MG63 (cell line): Measurements from ENCODE around the gene TMEM150B. TPM values are rescaled to one million over a fixed set of nuclear protein-coding genes. Genes with fewer than 3 reads are reported as not detected.
A peak's percentile ranks its signal among the peaks of the same experiment; 100 is the strongest.

Experiments used
- DNase-seq: peaks from one replicate; pipeline ENCODE4 v3.0.0-alpha.2; 2020
- H3K27me3 ChIP-seq: fragments of 250-450 bp; sonication (Bioruptor Pico); 2 replicates; pipeline ENCODE4 v1.5.1; 2020; ENCODE audit warnings: mild to moderate bottlenecking, moderate library complexity
- H3K36me3 ChIP-seq: fragments of 250-450 bp; sonication (Bioruptor Pico); 2 replicates; pipeline ENCODE4 v1.5.1; 2020; ENCODE audit warnings: mild to moderate bottlenecking, moderate library complexity
- H3K4me3 ChIP-seq: fragments of 250-450 bp; sonication (Bioruptor Pico); 2 replicates; pipeline ENCODE4 v1.5.1; 2020; ENCODE audit warnings: mild to moderate bottlenecking, moderate library complexity
- H3K9me3 ChIP-seq: fragments of 250-450 bp; sonication (Bioruptor Pico); 2 replicates; pipeline ENCODE4 v1.5.1; 2020; ENCODE audit warnings: mild to moderate bottlenecking, moderate library complexity
- total RNA-seq: library from RNA; depleted of rRNA; stranded (reverse); fragments of >200 nt; shearing (Covaris generic); gene quantifications from 2 replicates; pipeline ENCODE4 v1.2.3, GENCODE V29; 2014; ENCODE audit warnings: low replicate concordance

The TMEM150B gene
- total RNA-seq, 1 experiment from 2014 or later: not detected

DNA sequence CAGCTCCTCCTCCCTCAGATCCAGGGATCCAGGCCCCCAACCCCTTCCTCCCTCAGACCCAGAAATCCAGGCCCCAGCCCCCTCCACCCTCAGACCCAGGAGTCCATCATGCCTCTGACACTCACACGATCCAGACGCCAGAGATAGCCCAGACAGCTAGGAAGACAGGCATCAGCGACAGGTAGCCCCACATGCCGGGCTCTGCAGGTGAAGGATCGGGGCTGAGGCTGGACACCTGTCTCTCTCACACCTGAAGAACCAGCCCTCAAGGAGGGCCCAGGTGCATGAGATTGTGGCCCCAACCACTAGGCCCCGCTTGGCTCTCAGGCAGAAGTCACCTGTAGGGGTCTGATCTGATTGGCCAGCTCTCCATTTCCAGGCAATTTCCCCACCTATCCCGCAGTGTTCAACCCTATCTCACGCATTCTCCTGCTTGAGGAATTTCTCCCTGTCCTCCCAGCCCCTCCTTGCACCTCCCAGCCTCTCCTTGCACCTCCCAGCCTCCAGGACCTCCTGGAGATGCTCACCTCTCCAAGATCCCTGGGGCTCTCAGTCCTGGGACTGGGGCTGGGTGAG lies 4.2 kb downstream of the TMEM150B start:
- DNase-seq: no peak
- Histone ChIP-seq H3K9me3 (no peaks in the 10 kb centered on the region), H3K36me3 (no peaks in the 10 kb centered on the region), H3K4me3 (no peak overlapping the region), H3K27me3 (no peaks in the 10 kb centered on the region)

DNA sequence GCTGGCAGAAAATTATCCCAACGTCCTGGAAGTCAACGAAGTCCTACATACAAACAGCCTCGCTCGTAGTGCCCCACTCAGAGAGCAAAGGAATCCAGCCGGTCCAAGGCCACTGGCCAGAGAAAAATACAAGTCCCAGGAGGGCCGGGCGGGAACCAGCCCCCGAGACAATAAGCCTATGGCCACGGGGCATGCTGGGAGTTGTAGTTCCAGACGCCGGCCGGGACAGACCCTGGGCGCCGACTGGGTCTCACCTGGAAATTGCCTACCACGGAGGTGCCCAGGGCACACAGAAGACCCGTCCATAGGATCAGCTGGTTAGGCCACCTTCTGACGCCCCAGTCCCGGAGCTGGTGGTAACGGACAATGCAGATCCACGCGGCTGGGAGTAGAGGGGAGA lies 5.4 kb downstream of the TMEM150B start:
- no peaks in the 10 kb centered on the region for H3K36me3 ChIP-seq
- DNase-seq: peak; percentile 43
- no peak overlapping the region for H3K4me3 ChIP-seq
- no peaks in the 10 kb centered on the region for H3K27me3 ChIP-seq
- no peaks in the 10 kb centered on the region for H3K9me3 ChIP-seq

DNA sequence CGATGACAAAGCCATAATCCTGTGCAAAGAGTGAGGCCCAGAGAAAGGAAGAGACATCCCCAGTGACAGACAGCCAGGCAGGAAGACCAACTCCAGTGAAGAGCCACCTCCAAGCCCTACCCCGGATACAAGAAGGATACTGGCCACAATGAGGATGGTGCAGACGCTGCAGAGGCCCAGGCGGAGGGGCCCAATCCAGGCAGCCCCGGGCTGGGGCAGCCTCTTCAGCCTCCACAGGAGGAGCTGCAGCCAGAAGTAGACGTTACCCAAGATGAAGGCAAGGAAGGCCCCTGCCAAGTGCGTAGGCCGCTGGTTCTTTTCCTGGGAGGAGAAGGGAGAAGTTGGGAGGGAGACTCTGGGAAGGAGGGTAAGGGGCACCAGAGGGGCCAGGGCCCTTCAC lies 8.5 kb downstream of the TMEM150B start:
- no peaks in the 10 kb centered on the region for H3K27me3 ChIP-seq
- no peaks in the 10 kb centered on the region for H3K36me3 ChIP-seq
- no peak overlapping the region for H3K4me3 ChIP-seq
- no peak for DNase-seq
- no peaks in the 10 kb centered on the region for H3K9me3 ChIP-seq

DNA sequence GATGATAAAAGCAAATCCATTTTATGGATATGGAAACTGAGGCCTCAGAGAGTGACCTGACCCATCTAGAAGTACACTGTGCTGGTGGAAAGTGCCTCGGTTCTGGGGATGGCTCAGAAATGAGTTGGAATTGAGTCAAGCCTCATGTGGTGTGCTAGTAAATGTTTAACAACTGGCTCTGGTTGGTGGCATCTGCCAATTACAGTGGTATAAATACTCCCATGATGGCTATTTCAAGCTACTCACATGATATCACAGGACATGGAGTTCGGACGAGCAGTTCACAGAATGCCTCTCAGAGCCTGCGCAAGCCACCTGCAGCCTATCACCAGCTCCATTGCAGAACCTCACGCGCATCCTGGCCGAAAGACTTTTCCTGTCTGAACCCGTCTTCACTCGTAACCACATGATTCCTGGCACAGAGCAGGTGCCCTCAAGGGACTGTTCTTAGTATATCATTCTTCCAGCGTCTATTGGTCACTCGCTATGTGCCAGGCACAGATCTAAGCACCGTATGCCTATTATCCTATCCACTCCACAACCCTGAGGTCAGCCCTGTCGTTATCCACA lies 9.1 kb downstream of the TMEM150B start:
- Histone ChIP-seq H3K4me3 (no peak overlapping the region), H3K9me3 (no peaks in the 10 kb centered on the region), H3K27me3 (no peaks in the 10 kb centered on the region), H3K36me3 (no peaks in the 10 kb centered on the region)
- DNase-seq: no peak

DNA sequence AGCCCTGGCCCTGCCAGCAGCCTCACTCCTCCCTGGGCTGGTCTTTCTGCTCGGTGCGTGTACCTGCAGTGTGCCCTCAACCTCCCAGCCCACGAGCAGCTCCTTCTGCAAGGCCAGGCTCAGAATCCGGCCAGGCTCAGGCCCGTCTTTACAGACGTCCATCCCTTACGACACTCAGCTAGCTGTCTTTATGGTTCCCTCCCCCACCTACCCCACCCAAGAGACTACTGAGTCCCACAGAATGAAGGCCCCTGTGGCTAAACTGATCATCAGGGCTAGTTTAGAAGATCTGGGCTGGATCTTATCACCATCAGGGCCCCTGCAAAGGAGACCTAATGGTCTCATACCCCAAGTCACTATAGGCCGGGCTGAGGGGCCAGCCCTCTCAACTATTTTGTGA lies 10.7 kb downstream of the TMEM150B start:
- no peak for DNase-seq
- Histone ChIP-seq H3K4me3 (no peak overlapping the region), H3K27me3 (no peaks in the 10 kb centered on the region), H3K9me3 (peaks cover 2% of the 10 kb centered on the region), H3K36me3 (no peaks in the 10 kb centered on the region)

DNA sequence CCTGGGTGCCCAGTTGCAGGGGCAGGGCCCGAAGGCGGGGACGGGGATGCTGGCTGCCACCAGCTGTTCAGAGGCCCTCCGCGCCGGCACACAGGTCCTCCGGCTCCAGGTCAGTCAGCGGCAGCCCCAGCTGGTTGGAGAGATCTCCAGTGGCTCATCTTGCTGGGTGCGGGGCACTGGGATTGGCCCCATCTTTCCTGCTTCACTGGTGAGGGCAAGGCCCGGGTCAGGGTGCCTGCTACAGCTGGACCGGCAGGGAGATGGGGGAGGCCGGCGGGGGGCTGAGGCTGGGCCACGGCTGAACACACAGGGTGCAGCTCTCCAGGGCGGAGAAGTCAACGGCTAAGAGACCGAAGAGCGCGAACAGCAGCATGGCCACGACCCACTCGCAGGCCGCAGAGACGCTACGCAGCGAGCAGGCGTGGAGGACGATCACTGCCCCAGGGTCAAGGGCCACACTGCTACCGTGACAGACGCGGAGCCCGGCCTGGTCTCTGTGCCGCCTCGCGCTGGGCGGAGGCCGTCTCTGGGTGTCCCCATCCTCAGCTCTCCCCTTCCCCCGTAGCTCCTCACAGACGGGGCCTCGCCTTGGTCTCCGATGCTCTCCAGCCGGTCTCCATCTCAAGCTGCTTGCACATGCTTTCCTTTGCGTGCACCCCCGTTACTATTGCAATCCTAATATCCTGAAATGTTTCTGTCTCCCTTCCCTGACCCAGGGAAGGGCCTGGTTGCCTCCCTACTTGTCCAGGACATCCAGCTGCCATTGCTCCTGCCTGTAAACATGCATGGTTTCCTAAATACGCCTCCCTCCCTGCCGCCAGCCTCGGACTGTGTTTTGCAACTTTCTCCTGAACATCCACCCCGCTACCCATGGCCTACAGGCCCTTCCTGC lies 12.3 kb downstream of the TMEM150B start:
- no peak for DNase-seq
- Histone ChIP-seq H3K36me3 (no peaks in the 10 kb centered on the region), H3K4me3 (no peak overlapping the region), H3K27me3 (no peaks in the 10 kb centered on the region), H3K9me3 (peaks cover 5% of the 10 kb centered on the region)

DNA sequence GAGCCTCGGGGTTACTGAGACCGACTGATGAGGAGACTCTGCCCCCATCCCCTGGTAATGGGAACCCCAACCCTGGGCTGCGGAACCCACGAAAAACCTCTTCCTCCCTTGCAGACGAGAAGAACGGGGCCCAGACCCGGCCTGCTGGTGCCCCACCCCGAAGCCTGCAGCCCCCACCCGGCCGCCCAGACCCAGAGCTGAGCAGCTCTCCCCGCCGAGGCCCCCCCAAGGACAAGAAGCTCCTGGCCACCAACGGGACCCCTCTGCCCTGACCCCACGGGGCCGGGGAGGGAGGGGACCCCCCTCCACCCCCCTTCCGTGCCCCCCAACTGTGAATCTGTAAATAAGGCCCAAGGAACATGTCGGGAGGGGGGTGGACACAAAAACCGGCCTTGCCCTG lies 13.3 kb downstream of the TMEM150B start:
- no peak for DNase-seq
- H3K4me3 ChIP-seq: no peak overlapping the region
- no peaks in the 10 kb centered on the region for H3K36me3 ChIP-seq

DNA sequence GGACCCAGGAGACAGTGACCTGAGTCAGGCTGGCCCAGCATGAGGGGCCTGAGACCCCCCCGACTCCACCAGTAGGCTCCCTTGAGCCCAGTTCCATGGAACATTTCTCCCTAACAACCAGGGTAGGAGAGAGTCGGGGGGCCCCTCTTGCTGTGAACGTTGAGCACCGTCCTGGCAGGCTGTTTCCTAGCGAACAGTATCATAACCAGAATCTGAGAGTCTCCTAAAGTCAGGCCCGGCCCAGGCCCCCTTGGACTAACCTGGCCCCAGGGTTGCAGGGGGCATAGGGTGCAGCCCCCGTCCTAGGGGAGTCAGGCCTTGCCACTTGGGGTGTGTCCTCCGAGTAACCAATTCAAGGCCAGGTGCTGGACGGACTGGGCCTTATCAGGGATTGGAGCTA lies 13.7 kb downstream of the TMEM150B start:
- no peaks in the 10 kb centered on the region for H3K36me3 ChIP-seq
- no peak for DNase-seq

More for the DNA sequence above, 13.3 kb downstream of the TMEM150B start:
- Histone ChIP-seq H3K27me3 (no peaks in the 10 kb centered on the region), H3K9me3 (peaks cover 5% of the 10 kb centered on the region)

DNA sequence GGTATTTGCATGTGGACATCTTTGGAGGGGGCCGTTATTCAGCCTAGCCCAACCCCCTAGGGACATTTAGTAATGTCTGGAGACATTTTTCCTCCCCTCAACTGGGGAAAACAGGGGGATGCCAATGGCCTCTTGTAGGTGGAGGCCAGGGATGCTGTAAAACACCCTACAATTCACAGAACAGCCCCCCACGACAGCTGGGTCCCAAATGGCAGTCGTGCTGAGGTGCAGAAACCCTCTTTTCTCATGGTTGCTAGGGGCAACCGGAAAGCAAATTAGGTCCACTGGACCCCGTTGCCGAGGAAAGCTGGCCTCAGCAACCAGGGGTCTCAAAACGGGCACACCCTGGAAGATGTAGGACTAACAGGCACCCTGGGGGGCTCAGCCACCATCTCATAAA lies 14.6 kb downstream of the TMEM150B start:
- H3K27me3 ChIP-seq: no peaks in the 10 kb centered on the region
- no peak for DNase-seq
- no peaks in the 10 kb centered on the region for H3K36me3 ChIP-seq
- H3K4me3 ChIP-seq: no peak overlapping the region
- peaks cover 5% of the 10 kb centered on the region for H3K9me3 ChIP-seq

More for the DNA sequence above, 13.7 kb downstream of the TMEM150B start:
- H3K9me3 ChIP-seq: peaks cover 5% of the 10 kb centered on the region
- H3K4me3 ChIP-seq: no peak overlapping the region
- no peaks in the 10 kb centered on the region for H3K27me3 ChIP-seq

DNA sequence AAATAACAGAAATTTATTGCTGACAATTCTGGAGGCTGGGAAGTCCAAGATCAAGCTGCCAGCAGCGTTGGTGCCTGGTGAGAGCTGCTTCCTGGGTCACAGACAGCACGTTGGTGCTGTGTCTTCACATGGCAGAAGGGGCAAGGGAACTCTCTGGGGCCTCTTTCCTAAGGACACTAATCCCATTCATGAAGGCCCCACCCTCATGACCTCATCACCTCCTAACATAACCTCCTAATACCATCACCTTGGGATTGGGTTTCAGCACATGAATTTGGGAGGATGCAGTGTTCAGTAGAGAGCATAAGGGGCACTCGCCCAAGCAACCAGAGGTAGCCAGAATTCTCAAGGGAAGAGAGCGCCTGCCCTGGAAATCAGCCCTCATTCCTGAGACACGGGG lies 15.7 kb downstream of the TMEM150B start:
- Histone ChIP-seq H3K9me3 (peaks cover 5% of the 10 kb centered on the region), H3K27me3 (no peaks in the 10 kb centered on the region), H3K36me3 (no peaks in the 10 kb centered on the region), H3K4me3 (no peak overlapping the region)
- DNase-seq: no peak

DNA sequence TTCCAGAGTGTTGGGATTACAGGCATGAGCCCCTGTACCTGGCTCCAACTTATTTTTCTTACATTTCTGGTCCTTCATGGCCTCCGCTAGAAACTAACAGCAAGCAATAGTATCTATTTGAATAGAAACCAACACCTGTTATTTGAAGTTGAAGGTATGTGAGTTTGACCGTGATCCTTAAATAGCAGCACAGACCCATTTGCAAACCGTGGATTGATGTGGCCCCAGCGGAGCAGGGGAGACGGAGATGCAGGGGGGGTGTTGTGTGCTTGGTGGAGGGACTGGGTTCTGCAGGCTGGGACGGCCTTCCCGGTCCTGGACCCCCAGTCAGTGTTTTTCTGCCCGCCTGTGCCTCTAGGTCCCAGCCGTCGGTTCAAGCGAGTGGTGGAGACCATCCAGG lies 16.9 kb downstream of the TMEM150B start:
- H3K9me3 ChIP-seq: peaks cover 5% of the 10 kb centered on the region
- H3K27me3 ChIP-seq: no peaks in the 10 kb centered on the region
- H3K4me3 ChIP-seq: no peak overlapping the region
- no peak for DNase-seq
- H3K36me3 ChIP-seq: no peaks in the 10 kb centered on the region

DNA sequence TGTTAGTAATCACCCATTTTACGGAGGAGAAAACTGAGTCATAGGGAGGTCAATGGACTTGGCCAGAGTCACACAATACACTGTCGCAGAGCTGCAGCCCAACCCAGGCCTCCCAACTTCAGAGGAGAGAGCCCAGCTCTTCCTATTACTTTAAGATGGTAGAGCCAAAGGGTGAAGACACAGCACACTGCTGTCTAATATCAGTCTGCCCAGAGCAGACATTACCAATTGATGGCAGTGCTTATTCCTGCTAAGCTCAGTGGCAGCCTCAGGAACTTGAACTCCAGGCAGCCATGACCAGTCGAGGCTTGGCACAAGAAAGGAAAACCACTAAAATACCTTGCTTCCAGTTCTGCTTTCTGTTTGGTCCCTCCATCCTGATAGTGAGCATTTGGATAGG lies 18.4 kb downstream of the TMEM150B start:
- Histone ChIP-seq H3K27me3 (no peaks in the 10 kb centered on the region), H3K4me3 (no peak overlapping the region), H3K36me3 (no peaks in the 10 kb centered on the region), H3K9me3 (peaks cover 5% of the 10 kb centered on the region)
- DNase-seq: no peak

DNA sequence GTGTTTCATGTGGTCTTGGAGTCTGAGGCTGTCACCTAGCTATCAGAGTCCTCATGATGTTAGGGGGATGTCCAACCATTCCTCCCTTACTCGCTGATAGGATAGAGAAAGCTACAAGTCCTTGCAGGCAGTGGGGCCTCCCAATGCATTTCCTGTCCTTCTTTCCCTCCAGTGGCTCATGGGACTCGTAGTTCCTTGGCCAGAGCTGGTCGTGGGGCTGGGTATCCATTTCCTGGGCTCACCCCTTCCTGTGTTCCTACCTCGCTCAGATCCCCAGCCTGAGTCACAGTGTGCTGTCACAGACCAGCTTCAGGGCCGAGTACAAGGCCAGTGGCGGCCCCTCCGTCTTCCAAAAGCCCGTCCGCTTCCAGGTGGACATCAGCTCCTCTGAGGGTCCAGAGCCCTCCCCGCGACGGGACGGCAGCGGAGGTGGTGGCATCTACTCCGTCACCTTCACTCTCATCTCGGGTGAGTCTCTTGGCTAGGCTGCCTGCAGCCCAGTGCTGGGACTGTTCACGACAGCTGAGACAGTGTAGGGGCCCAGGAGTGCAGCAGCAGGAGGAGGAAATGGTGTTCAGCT lies 19.1 kb downstream of the TMEM150B start:
- Histone ChIP-seq H3K4me3 (no peak overlapping the region), H3K9me3 (peaks cover 5% of the 10 kb centered on the region)
- DNase-seq: no peak

DNA sequence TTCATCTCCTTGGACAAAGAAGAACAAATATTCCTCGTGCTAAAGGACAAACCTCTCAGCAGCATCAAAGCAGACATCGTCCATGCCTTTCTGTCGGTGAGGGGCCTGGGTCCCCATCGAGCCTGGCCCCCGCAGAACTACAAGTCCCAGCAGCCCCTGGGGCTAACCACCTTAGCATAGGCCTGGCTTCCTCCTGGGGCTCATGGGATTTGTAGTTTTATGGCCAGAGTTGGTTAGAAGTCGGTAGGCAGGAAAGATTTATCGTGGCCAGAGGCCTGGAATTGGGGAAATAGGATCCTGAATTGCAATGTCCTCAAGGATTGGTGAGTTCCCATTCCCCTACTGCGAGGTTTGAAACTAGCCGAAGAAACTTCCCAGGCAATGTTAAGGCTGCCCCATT lies 19.6 kb downstream of the TMEM150B start:
- DNase-seq: peak; percentile 14
- Histone ChIP-seq H3K4me3 (no peak overlapping the region), H3K36me3 (no peaks in the 10 kb centered on the region), H3K9me3 (peaks cover 5% of the 10 kb centered on the region), H3K27me3 (no peaks in the 10 kb centered on the region)

More for the DNA sequence above, 19.1 kb downstream of the TMEM150B start:
- Histone ChIP-seq H3K36me3 (no peaks in the 10 kb centered on the region), H3K27me3 (no peaks in the 10 kb centered on the region)

DNA sequence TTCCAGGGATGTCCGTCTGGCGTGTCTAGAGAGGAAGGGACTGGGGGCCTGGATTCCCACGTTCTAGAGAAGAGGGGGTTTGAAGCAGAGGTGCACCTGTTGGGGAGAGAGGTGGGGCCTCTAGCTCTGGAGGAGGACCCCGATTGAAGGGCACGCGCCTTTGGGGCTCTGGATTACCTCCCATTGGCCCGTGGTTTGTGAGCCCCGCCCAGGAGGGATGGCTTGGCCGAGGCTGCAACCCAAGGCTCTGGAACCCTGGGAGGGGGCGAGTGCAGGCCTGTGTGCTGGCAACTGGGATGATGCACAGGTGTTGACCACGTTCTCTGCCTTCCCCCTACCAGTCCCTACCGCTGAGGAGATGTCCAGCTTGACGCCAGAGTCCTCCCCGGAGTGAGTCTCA lies 20.2 kb downstream of the TMEM150B start:
- Histone ChIP-seq H3K36me3 (no peaks in the 10 kb centered on the region), H3K9me3 (peaks cover 5% of the 10 kb centered on the region), H3K4me3 (no peak overlapping the region), H3K27me3 (no peaks in the 10 kb centered on the region)
- DNase-seq: no peak

DNA sequence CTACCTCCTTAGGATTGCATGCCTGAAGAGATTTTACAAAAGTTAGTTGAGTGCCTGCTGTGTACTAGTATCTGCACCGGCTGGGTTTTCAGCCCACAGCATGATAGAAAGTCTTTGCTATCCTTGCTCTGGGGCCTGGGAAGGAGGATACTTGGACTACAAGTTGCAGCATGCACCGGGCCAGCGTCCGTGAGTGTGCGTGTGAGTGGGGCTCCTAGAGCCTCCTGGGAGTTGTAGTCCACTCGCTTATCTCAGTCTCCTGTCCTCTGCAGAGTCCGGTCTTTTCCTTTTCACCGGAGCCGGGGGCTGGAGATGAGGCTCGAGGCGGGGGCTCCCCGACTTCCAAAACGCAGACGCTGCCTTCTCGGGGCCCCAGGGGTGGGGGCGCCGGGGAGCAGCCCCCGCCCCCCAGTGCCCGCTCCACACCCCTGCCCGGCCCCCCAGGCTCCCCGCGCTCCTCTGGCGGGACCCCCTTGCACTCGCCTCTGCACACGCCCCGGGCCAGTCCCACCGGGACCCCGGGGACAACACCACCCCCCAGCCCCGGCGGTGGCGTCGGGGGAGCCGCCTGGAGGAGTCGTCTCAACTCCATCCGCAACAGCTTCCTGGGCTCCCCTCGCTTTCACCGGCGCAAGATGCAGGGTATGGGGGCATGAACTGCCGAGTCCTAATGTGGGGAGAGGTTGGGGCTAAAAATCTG lies 20.7 kb downstream of the TMEM150B start:
- no peaks in the 10 kb centered on the region for H3K36me3 ChIP-seq
- no peaks in the 10 kb centered on the region for H3K27me3 ChIP-seq
- DNase-seq: peak; percentile 44
- no peak overlapping the region for H3K4me3 ChIP-seq
- peaks cover 3% of the 10 kb centered on the region for H3K9me3 ChIP-seq

DNA sequence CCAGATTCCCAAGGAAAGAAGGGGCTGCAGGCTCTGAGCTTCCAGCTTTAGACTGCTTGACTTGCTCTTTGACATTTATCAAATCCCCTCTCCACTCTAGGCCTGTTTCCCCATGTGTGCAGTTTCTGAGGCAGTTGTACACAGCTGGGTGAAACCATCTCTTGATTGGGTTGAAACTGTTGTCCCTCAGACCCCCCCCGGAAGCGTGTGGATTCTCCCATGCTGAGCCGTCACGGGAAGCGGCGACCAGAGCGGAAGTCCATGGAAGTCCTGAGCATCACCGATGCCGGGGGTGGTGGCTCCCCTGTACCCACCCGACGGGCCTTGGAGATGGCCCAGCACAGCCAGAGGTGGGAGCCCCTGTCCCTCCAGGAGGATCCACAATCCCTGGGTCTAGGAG lies 21.7 kb downstream of the TMEM150B start:
- H3K27me3 ChIP-seq: no peaks in the 10 kb centered on the region
- no peaks in the 10 kb centered on the region for H3K36me3 ChIP-seq
- H3K4me3 ChIP-seq: no peak overlapping the region
- DNase-seq: no peak
- H3K9me3 ChIP-seq: no peaks in the 10 kb centered on the region
